Fibroblast of the aortic adventitia (primary cell): Measurements from ENCODE around the gene FAAP20. TPM values are rescaled to one million over a fixed set of nuclear protein-coding genes. Genes with fewer than 3 reads are reported as not detected.

Source experiments
- DNase-seq: peaks from one replicate; pipeline ENCODE4 v3.0.0-alpha.2; 2010; ENCODE audit warnings: low read depth
- H3K4me3 ChIP-seq: 2 replicates; pipeline ENCODE4 v1.5.1; 2011; ENCODE audit warnings: low read depth, mild to moderate bottlenecking, control low read depth, low read length, moderate library complexity
- CTCF ChIP-seq: IDR thresholded peaks from 2 replicates; pipeline ENCODE4 v1.5.1; 2011; ENCODE audit warnings: mild to moderate bottlenecking, low read length, control low read depth, inconsistent platforms; ENCODE audit not compliant: insufficient read depth
- total RNA-seq: library from RNA; depleted of rRNA; stranded (reverse); fragments of >200 nt; gene quantifications from 2 replicates; pipeline ENCODE4 v1.2.3, GENCODE V29; 2012; ENCODE audit warnings: low replicate concordance

Gene FAAP20
- total RNA-seq, 1 donor = 23.2 TPM

DNA sequence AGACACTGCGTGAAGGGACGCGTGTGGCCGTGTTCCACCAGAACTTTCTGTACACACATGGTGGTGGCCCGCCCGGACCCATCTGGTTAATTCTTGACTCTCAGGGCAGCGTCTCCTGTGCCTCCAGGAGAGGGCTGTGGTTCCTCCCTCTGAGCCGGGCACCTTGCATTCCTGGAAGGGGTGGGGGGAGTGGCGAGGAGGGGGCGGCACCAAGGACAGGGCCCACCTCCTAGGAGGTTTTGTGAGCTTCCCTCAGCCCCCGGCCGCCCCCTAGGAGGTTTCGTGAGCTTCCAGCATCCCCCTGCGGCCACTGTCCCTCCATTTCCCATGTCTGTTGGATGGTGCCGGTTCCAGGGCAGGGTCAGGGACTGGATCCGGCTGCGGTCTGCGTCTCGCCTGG is 28.9 kb downstream of the FAAP20 start:
- H3K4me3 ChIP-seq = no peak overlapping the region
- TF ChIP-seq CTCF = no peak
- DNase-seq = no peak

DNA sequence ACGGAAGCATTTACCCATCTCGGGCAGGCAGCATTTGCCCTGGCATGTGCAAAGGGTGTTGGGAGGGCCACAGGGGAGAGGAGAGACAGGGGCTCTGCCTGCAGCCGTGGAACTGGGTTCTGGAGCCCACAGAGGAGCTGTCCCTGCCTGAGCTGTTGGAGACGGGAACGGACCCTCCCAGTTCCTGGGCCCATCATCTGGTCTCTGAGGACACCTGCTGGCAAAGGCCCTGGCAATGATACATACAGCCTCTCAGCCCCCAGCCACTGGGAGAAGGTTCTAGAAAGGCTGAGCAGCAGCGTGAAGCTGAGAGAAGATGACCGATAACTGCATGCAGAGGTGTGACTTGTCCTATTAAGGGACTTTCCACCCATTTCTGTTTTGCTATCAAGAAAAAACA is 31.4 kb downstream of the FAAP20 start:
- no peak for TF ChIP-seq CTCF
- H3K4me3 ChIP-seq = no peak overlapping the region
- no peak for DNase-seq

- no peak overlapping the region for H3K4me3 ChIP-seq
- no peak for TF ChIP-seq CTCF
- DNase-seq = no peak
These were observed 33.9 kb downstream of the FAAP20 start for GRCh38 chr1:2160451-2161300.

DNA sequence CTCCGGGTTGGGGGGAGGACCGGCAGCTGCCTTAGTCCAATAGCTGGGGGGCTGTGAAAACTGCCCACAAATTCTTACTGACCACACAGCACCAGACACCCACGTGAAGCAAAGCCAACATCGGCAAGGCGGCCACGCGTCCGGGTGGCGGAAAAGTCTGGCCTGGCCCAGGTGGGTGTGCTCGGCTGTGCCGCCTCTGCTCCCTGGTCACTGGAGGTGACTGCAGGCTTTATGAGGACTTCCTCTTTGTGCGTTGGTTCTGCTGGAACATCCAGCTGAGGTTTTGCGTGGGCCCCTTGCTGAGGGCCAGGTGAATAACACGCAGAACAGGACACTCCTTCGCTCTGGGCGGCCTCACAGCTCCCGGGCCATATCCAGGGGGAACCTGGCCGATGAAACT is 35.4 kb downstream of the FAAP20 start:
- no peak for DNase-seq
- H3K4me3 ChIP-seq = no peak overlapping the region
- no peak for TF ChIP-seq CTCF

- no peak for DNase-seq
- TF ChIP-seq CTCF = no peak
- no peak overlapping the region for H3K4me3 ChIP-seq
These were observed 36.3 kb downstream of the FAAP20 start for GRCh38 chr1:2158272-2158671.

GRCh38 chr1:2157856-2158255 is 36.7 kb downstream of the FAAP20 start:
- no peak for DNase-seq
- TF ChIP-seq CTCF = no peak
- no peak overlapping the region for H3K4me3 ChIP-seq

DNA sequence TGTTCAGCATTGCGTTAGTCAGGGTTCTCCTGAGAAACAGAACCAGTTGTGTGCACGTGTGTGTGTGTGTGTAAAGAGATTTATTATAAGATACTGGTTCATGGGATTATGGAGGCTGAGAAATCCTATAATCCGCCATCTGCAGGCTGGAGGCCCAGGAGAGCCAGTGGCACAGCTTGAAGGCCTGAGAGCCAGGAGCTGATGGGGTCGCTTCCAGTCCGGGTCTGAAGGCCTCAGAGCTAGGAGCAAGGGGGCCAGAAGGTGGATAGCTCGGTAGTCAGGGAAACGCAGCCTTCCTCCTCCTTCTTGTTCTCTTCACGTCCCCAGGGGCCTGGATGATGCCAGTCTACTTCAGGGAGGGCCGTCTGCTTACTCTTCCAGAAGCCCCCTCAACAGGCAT is 37.7 kb downstream of the FAAP20 start:
- no peak overlapping the region for H3K4me3 ChIP-seq
- no peak for TF ChIP-seq CTCF
- no peak for DNase-seq
